ENCODE results near the gene TTYH3.

Gene TTYH3

GRCh38 chr7:2621948-2622640, 9.7 kb upstream of the TTYH3 start:
- Histone ChIP-seq H3K79me1 (ENCODE audit: low read length) (peaks cover 9% of the 10 kb centered on the region), H2BK5ac (ENCODE audit: low read depth, low read length, poor library complexity) (no peak overlapping the region), H3K27ac (ENCODE audit: low read depth, low read length) (no peak overlapping the region), H3K14ac (ENCODE audit: low read length) (no peak overlapping the region), H3K27me3 (ENCODE audit: insufficient read depth, low read length) (no peaks in the 10 kb centered on the region), H3K79me2 (ENCODE audit: control insufficient read depth, insufficient read depth, low read length, poor library complexity) (peaks cover 4% of the 10 kb centered on the region), H2BK12ac (ENCODE audit: low read length) (peak overlapping the region; percentile 48), H4K8ac (ENCODE audit: low read depth, low read length) (peak overlapping the region; percentile 56), H3K4me2 (ENCODE audit: low read length) (no peak overlapping the region), H2AFZ (ENCODE audit: insufficient read depth, low read length, poor library complexity) (peak overlapping the region; percentile 58), H3K4me1 (ENCODE audit: control insufficient read depth in 1 of 2, insufficient read depth in 2 of 2, low read length in 2 of 2) (peaks cover 10 to 22% of the 10 kb centered on the region in 2 experiments), H2AK5ac (ENCODE audit: low read length) (no peak overlapping the region), H3K23ac (ENCODE audit: low read length) (no peak overlapping the region), H3K9ac (ENCODE audit: low read length) (no peak overlapping the region), H3K4ac (ENCODE audit: low read depth, low read length) (no peak overlapping the region), H4K12ac (ENCODE audit: low read depth, low read length) (peak overlapping the region; percentile 24), H3K36me3 (ENCODE audit: control insufficient read depth in 1 of 2, insufficient read depth in 2 of 2, low read length in 2 of 2) (no peaks in the 10 kb centered on the region), H2BK120ac (ENCODE audit: insufficient read depth, low read length, poor library complexity) (peak overlapping the region; percentile 0), H3K4me3 (ENCODE audit: low read depth, low read length) (no peak overlapping the region), H3K18ac (ENCODE audit: low read length) (no peak overlapping the region), H4K91ac (ENCODE audit: low read depth, low read length) (peak overlapping the region; percentile 82), H3K9me3 (ENCODE audit: insufficient read depth, low read depth, low read length) (peaks cover 3% of the 10 kb centered on the region)
- DNase-seq, result no peak
- WGBS (ENCODE audit: extremely low coverage, insufficient coverage, insufficient read length), result no CpG with 5 or more reads among the region's 12 CpGs

GRCh38 chr7:2622869-2623697, 8.7 kb upstream of the TTYH3 start:
- no peak overlapping the region for H3K14ac ChIP-seq (ENCODE audit: low read length)
- H3K18ac ChIP-seq (ENCODE audit: low read length), result no peak overlapping the region
- H3K4ac ChIP-seq (ENCODE audit: low read depth, low read length), result peak overlapping the region; percentile 41
- peak overlapping the region; percentile 48 for H2BK12ac ChIP-seq (ENCODE audit: low read length)
- no peak overlapping the region for H3K27ac ChIP-seq (ENCODE audit: low read depth, low read length)
- no peak for DNase-seq
- peaks cover 4% of the 10 kb centered on the region for H3K79me2 ChIP-seq (ENCODE audit: control insufficient read depth, insufficient read depth, low read length, poor library complexity)
- no peak overlapping the region for H3K4me2 ChIP-seq (ENCODE audit: low read length)
- H3K4me1 ChIP-seq (ENCODE audit: control insufficient read depth in 1 of 2, insufficient read depth in 2 of 2, low read length in 2 of 2), result peaks cover 10 to 18% of the 10 kb centered on the region in 2 experiments
- peak overlapping the region; percentile 67 for H4K91ac ChIP-seq (ENCODE audit: low read depth, low read length)
- H3K27me3 ChIP-seq (ENCODE audit: insufficient read depth, low read length), result no peaks in the 10 kb centered on the region
- H3K4me3 ChIP-seq (ENCODE audit: low read depth, low read length), result no peak overlapping the region
- no CpG with 5 or more reads among the region's 19 CpGs for WGBS (ENCODE audit: extremely low coverage, insufficient coverage, insufficient read length)
- peaks cover 9% of the 10 kb centered on the region for H3K79me1 ChIP-seq (ENCODE audit: low read length)
- peaks cover 3% of the 10 kb centered on the region for H3K9me3 ChIP-seq (ENCODE audit: insufficient read depth, low read depth, low read length)
- H4K8ac ChIP-seq (ENCODE audit: low read depth, low read length), result peak overlapping the region; percentile 42
- no peak overlapping the region for H3K9ac ChIP-seq (ENCODE audit: low read length)
- no peak overlapping the region for H3K23ac ChIP-seq (ENCODE audit: low read length)
- peak overlapping the region; percentile 16 for H2BK120ac ChIP-seq (ENCODE audit: insufficient read depth, low read length, poor library complexity)
- no peak overlapping the region for H2AFZ ChIP-seq (ENCODE audit: insufficient read depth, low read length, poor library complexity)
- H3K36me3 ChIP-seq (ENCODE audit: control insufficient read depth in 1 of 2, insufficient read depth in 2 of 2, low read length in 2 of 2), result no peaks in the 10 kb centered on the region
- H2BK5ac ChIP-seq (ENCODE audit: low read depth, low read length, poor library complexity), result no peak overlapping the region
- H4K12ac ChIP-seq (ENCODE audit: low read depth, low read length), result no peak overlapping the region
- H2AK5ac ChIP-seq (ENCODE audit: low read length), result no peak overlapping the region

- DNase-seq, result no peak
- H3K18ac ChIP-seq (ENCODE audit: low read length), result no peak overlapping the region
- peaks cover 10 to 18% of the 10 kb centered on the region in 2 experiments for H3K4me1 ChIP-seq (ENCODE audit: control insufficient read depth in 1 of 2, insufficient read depth in 2 of 2, low read length in 2 of 2)
- H3K36me3 ChIP-seq (ENCODE audit: control insufficient read depth in 1 of 2, insufficient read depth in 2 of 2, low read length in 2 of 2), result no peaks in the 10 kb centered on the region
- no peak overlapping the region for H3K27ac ChIP-seq (ENCODE audit: low read depth, low read length)
- no CpG with 5 or more reads among the region's 10 CpGs for WGBS (ENCODE audit: extremely low coverage, insufficient coverage, insufficient read length)
- no peak overlapping the region for H4K12ac ChIP-seq (ENCODE audit: low read depth, low read length)
- peaks cover 3% of the 10 kb centered on the region for H3K9me3 ChIP-seq (ENCODE audit: insufficient read depth, low read depth, low read length)
- no peaks in the 10 kb centered on the region for H3K27me3 ChIP-seq (ENCODE audit: insufficient read depth, low read length)
- peaks cover 4% of the 10 kb centered on the region for H3K79me2 ChIP-seq (ENCODE audit: control insufficient read depth, insufficient read depth, low read length, poor library complexity)
- H4K8ac ChIP-seq (ENCODE audit: low read depth, low read length), result no peak overlapping the region
- peak overlapping the region; percentile 8 for H4K91ac ChIP-seq (ENCODE audit: low read depth, low read length)
- no peak overlapping the region for H3K14ac ChIP-seq (ENCODE audit: low read length)
- H2AK5ac ChIP-seq (ENCODE audit: low read length), result peak overlapping the region; percentile 47
- H3K4me3 ChIP-seq (ENCODE audit: low read depth, low read length), result no peak overlapping the region
- H3K4ac ChIP-seq (ENCODE audit: low read depth, low read length), result no peak overlapping the region
- H3K4me2 ChIP-seq (ENCODE audit: low read length), result no peak overlapping the region
- H3K79me1 ChIP-seq (ENCODE audit: low read length), result peaks cover 9% of the 10 kb centered on the region
- no peak overlapping the region for H3K9ac ChIP-seq (ENCODE audit: low read length)
- H2BK120ac ChIP-seq (ENCODE audit: insufficient read depth, low read length, poor library complexity), result no peak overlapping the region
- no peak overlapping the region for H2BK12ac ChIP-seq (ENCODE audit: low read length)
- no peak overlapping the region for H2BK5ac ChIP-seq (ENCODE audit: low read depth, low read length, poor library complexity)
- no peak overlapping the region for H3K23ac ChIP-seq (ENCODE audit: low read length)
- no peak overlapping the region for H2AFZ ChIP-seq (ENCODE audit: insufficient read depth, low read length, poor library complexity)
Observed at GRCh38 chr7:2623698-2624014, 8.1 kb upstream of the TTYH3 start.

- no peak overlapping the region for H2AK5ac ChIP-seq (ENCODE audit: low read length)
- no peak for DNase-seq
- no peak overlapping the region for H4K8ac ChIP-seq (ENCODE audit: low read depth, low read length)
- WGBS (ENCODE audit: extremely low coverage, insufficient coverage, insufficient read length), result no CpG with 5 or more reads among the region's 18 CpGs
- H3K23ac ChIP-seq (ENCODE audit: low read length), result no peak overlapping the region
- H3K79me2 ChIP-seq (ENCODE audit: control insufficient read depth, insufficient read depth, low read length, poor library complexity), result peaks cover 4% of the 10 kb centered on the region
- peaks cover 3% of the 10 kb centered on the region for H3K9me3 ChIP-seq (ENCODE audit: insufficient read depth, low read depth, low read length)
- no peaks in the 10 kb centered on the region for H3K36me3 ChIP-seq (ENCODE audit: control insufficient read depth in 1 of 2, insufficient read depth in 2 of 2, low read length in 2 of 2)
- no peak overlapping the region for H2BK5ac ChIP-seq (ENCODE audit: low read depth, low read length, poor library complexity)
- H4K12ac ChIP-seq (ENCODE audit: low read depth, low read length), result no peak overlapping the region
- H3K27me3 ChIP-seq (ENCODE audit: insufficient read depth, low read length), result no peaks in the 10 kb centered on the region
- no peak overlapping the region for H3K27ac ChIP-seq (ENCODE audit: low read depth, low read length)
- H3K9ac ChIP-seq (ENCODE audit: low read length), result no peak overlapping the region
- H4K91ac ChIP-seq (ENCODE audit: low read depth, low read length), result no peak overlapping the region
- no peak overlapping the region for H3K4me2 ChIP-seq (ENCODE audit: low read length)
- H3K4me3 ChIP-seq (ENCODE audit: low read depth, low read length), result no peak overlapping the region
- no peak overlapping the region for H3K18ac ChIP-seq (ENCODE audit: low read length)
- no peak overlapping the region for H2AFZ ChIP-seq (ENCODE audit: insufficient read depth, low read length, poor library complexity)
- H3K79me1 ChIP-seq (ENCODE audit: low read length), result peaks cover 9% of the 10 kb centered on the region
- H3K4ac ChIP-seq (ENCODE audit: low read depth, low read length), result no peak overlapping the region
- H3K14ac ChIP-seq (ENCODE audit: low read length), result no peak overlapping the region
- peak overlapping the region; percentile 18 for H2BK12ac ChIP-seq (ENCODE audit: low read length)
- peaks cover 10 to 18% of the 10 kb centered on the region in 2 experiments for H3K4me1 ChIP-seq (ENCODE audit: control insufficient read depth in 1 of 2, insufficient read depth in 2 of 2, low read length in 2 of 2)
- no peak overlapping the region for H2BK120ac ChIP-seq (ENCODE audit: insufficient read depth, low read length, poor library complexity)
Observed at GRCh38 chr7:2624293-2624886, 7.4 kb upstream of the TTYH3 start.
